IPS-15b (cell line): ENCODE measurements around the gene CEP57L1.

ENCODE experiments used
- H3K27me3 ChIP-seq: one replicate; pipeline ENCODE4 v1.6.1; 2013; ENCODE audit warnings: low read length; ENCODE audit not compliant: control insufficient read depth, insufficient read depth
- H3K36me3 ChIP-seq: one replicate; pipeline ENCODE4 v1.6.1; 2013; ENCODE audit warnings: low read length; ENCODE audit not compliant: control insufficient read depth, insufficient read depth
- H3K4me1 ChIP-seq: one replicate; pipeline ENCODE4 v1.6.1; 2013; ENCODE audit warnings: mild to moderate bottlenecking, low read length; ENCODE audit not compliant: control insufficient read depth, insufficient read depth
- H3K4me3 ChIP-seq: one replicate; pipeline ENCODE4 v1.5.1; 2013; ENCODE audit warnings: low read depth, low read length
- H3K9ac ChIP-seq: one replicate; pipeline ENCODE4 v1.6.1; 2013; ENCODE audit warnings: low read depth, mild to moderate bottlenecking, low read length
- H3K9me3 ChIP-seq: one replicate; pipeline ENCODE4 v1.6.1; 2013; ENCODE audit warnings: mild to moderate bottlenecking, low read length; ENCODE audit not compliant: control insufficient read depth, insufficient read depth

The CEP57L1 gene

GRCh38 chr6:109058620-109059019, 36.7 kb upstream of the CEP57L1 start:
- H3K4me1 ChIP-seq: peaks cover 6% of the 10 kb centered on the region
- no peaks in the 10 kb centered on the region for H3K9me3 ChIP-seq
- no peaks in the 10 kb centered on the region for H3K27me3 ChIP-seq
- H3K4me3 ChIP-seq: no peak overlapping the region
- H3K9ac ChIP-seq: no peak overlapping the region
- H3K36me3 ChIP-seq: no peaks in the 10 kb centered on the region

- H3K36me3 ChIP-seq: no peaks in the 10 kb centered on the region
- H3K27me3 ChIP-seq: no peaks in the 10 kb centered on the region
- H3K4me3 ChIP-seq: no peak overlapping the region
- H3K9me3 ChIP-seq: no peaks in the 10 kb centered on the region
- H3K9ac ChIP-seq: no peak overlapping the region
- peaks cover 6% of the 10 kb centered on the region for H3K4me1 ChIP-seq
Observed at GRCh38 chr6:109059153-109059552, 36.2 kb upstream of the CEP57L1 start.

DNA sequence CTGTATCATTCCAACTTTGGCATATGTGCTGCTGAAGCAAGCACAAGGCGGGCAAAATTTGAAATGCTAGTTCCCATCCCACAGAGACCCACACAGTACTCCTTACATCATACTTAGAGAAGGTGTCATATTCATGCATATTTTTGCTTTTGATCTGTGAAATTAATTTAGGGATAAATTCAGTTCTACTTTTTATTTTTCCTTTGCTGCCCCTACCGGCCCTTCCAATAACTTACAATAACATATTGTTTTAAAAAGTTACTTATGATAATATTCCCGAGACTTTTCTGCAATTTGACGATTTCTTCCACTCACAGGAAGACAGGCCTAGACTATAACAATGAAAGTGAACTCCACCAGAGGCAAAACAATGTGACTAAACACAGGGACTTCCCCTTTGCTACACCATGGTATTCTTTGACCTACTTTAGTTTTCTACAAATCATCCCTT, 35.7 kb upstream of the CEP57L1 start:
- Histone ChIP-seq H3K9ac (no peak overlapping the region), H3K4me3 (no peak overlapping the region), H3K27me3 (no peaks in the 10 kb centered on the region)

GRCh38 chr6:109060571-109060970, 34.7 kb upstream of the CEP57L1 start:
- no peaks in the 10 kb centered on the region for H3K36me3 ChIP-seq
- H3K9me3 ChIP-seq: no peaks in the 10 kb centered on the region
- no peaks in the 10 kb centered on the region for H3K27me3 ChIP-seq
- H3K4me3 ChIP-seq: no peak overlapping the region
- no peak overlapping the region for H3K9ac ChIP-seq
- H3K4me1 ChIP-seq: peaks cover 6% of the 10 kb centered on the region

More for the DNA sequence above, 35.7 kb upstream of the CEP57L1 start:
- Histone ChIP-seq H3K4me1 (peaks cover 6% of the 10 kb centered on the region), H3K36me3 (no peaks in the 10 kb centered on the region), H3K9me3 (no peaks in the 10 kb centered on the region)

DNA sequence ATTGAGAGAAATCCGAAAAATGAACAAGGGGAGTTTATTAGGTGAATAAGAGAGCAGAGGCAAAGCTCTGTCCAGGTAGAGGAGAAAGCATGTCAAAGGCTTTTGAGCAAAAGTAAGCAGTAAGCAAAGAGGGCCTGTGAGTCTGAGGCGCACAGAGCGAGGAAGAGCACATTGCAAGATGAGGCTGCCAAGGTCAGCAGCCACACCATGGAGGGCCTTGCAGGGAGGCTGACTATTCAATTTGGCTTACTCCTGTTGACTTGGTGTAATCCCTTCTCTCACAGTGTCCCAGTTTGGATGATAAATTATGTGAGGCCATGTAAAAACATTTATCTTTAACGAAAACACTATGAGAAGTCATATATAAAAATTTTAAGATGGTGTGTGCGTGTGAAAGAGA, 33.1 kb upstream of the CEP57L1 start:
- Histone ChIP-seq H3K36me3 (no peaks in the 10 kb centered on the region), H3K4me3 (no peak overlapping the region), H3K9ac (no peak overlapping the region), H3K27me3 (no peaks in the 10 kb centered on the region), H3K9me3 (no peaks in the 10 kb centered on the region), H3K4me1 (peaks cover 6% of the 10 kb centered on the region)

GRCh38 chr6:109062767-109063352, 32.4 kb upstream of the CEP57L1 start:
- no peaks in the 10 kb centered on the region for H3K27me3 ChIP-seq
- no peaks in the 10 kb centered on the region for H3K36me3 ChIP-seq
- no peaks in the 10 kb centered on the region for H3K9me3 ChIP-seq
- H3K9ac ChIP-seq: no peak overlapping the region
- H3K4me3 ChIP-seq: no peak overlapping the region
- peaks cover 6% of the 10 kb centered on the region for H3K4me1 ChIP-seq

- no peak overlapping the region for H3K4me3 ChIP-seq
- no peak overlapping the region for H3K9ac ChIP-seq
- H3K27me3 ChIP-seq: no peaks in the 10 kb centered on the region
- H3K9me3 ChIP-seq: no peaks in the 10 kb centered on the region
- H3K4me1 ChIP-seq: peaks cover 3% of the 10 kb centered on the region
- H3K36me3 ChIP-seq: no peaks in the 10 kb centered on the region
Observed at GRCh38 chr6:109069746-109070145, 25.6 kb upstream of the CEP57L1 start.

DNA sequence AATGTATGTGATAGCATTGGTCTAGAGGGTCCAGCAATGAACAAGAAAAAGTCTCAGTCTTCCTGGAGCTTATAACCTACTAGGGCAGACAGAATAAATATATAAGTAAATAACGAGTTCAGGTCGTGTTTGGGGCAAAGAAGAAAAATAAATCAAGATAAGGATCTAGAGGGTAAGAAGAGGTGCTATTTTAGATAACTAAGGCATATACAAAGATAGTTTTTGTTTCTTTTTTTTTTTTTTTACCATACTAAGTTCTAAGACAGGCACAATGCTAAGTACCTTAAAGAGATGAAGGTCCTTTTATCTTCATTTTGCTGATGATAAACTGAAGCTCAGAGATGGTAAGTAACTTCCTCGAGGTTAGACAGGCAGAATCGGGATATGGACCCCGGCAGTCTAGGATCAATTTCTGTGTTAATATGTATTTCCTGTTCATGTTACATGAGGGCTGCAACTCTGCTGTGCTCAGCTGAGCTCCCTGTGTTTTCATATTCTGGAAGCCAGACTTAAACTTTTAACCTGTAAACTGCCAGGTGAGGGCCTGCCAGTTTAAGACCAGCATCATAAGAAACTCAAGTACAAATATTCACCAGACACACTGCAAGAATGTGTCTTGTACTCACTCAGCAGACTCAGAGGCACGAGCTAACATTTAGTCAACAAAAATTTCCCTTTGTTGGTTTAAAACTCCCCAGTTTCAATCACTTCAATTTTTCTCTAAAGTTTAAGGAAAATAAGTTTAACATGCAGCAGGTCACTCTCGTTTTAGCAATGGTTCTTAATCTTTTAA, 24.0 kb upstream of the CEP57L1 start:
- no peaks in the 10 kb centered on the region for H3K36me3 ChIP-seq
- H3K9me3 ChIP-seq: no peaks in the 10 kb centered on the region
- no peak overlapping the region for H3K9ac ChIP-seq
- peaks cover 3% of the 10 kb centered on the region for H3K4me1 ChIP-seq
- no peaks in the 10 kb centered on the region for H3K27me3 ChIP-seq
- H3K4me3 ChIP-seq: no peak overlapping the region

DNA sequence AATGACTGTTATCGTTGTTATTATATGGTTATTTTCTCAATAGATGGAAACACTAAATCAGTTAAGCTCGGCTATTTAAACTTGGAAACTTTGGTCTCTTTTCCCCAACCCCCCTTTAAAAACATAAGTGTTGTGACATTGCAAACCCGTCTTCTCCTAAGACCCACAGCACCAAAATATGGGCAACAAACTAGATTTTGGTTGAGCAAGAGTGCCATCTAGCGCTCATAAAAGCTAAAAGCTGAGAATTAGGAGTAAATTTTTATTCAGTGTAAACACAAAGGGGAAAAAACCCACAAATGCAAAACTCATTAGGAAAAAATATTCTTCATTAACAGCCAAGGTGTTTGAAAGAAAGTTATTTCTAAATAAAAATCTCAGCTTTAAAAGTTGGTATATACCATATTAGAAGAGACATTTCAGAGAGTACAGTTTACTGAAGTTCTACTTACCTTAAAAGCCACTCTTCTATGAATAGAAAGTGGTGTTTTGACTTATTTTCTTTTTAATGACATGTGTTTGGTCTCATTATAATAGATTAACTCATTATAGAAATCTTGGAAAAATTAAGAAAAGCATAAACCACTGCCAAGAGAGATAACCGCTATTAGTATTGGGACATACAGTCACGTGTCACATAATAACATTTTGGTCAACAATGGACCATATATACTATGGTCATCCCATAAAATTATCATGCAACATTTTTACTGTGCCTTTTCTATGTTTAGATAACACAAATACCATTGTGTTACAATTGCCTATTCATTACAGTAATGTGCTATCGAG, 21.8 kb upstream of the CEP57L1 start:
- Histone ChIP-seq H3K4me1 (peaks cover 3% of the 10 kb centered on the region), H3K9ac (no peak overlapping the region), H3K27me3 (no peaks in the 10 kb centered on the region), H3K36me3 (no peaks in the 10 kb centered on the region), H3K9me3 (no peaks in the 10 kb centered on the region), H3K4me3 (no peak overlapping the region)

DNA sequence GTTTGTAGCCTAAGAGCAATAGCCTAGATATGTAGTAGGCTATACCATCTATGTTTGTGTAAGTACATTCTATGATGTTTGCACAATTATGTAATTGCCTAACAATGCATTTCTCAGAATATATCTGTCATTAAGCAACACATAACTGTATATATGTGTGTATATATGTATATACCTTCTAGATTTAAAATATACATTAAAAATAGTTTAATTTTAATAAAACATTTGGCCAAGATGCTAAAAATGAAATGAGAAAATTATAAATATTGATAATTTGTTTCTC, 21.2 kb upstream of the CEP57L1 start:
- no peak overlapping the region for H3K4me3 ChIP-seq
- no peaks in the 10 kb centered on the region for H3K9me3 ChIP-seq
- H3K9ac ChIP-seq: no peak overlapping the region
- H3K4me1 ChIP-seq: peaks cover 3% of the 10 kb centered on the region
- H3K27me3 ChIP-seq: no peaks in the 10 kb centered on the region
- no peaks in the 10 kb centered on the region for H3K36me3 ChIP-seq

GRCh38 chr6:109075934-109076333, 19.4 kb upstream of the CEP57L1 start:
- no peak overlapping the region for H3K9ac ChIP-seq
- H3K27me3 ChIP-seq: no peaks in the 10 kb centered on the region
- peaks cover 3% of the 10 kb centered on the region for H3K4me1 ChIP-seq
- H3K36me3 ChIP-seq: no peaks in the 10 kb centered on the region
- H3K9me3 ChIP-seq: no peaks in the 10 kb centered on the region
- no peak overlapping the region for H3K4me3 ChIP-seq

GRCh38 chr6:109076377-109076776, 18.9 kb upstream of the CEP57L1 start:
- no peaks in the 10 kb centered on the region for H3K36me3 ChIP-seq
- no peaks in the 10 kb centered on the region for H3K27me3 ChIP-seq
- no peaks in the 10 kb centered on the region for H3K9me3 ChIP-seq
- H3K9ac ChIP-seq: no peak overlapping the region
- no peak overlapping the region for H3K4me3 ChIP-seq
- peaks cover 3% of the 10 kb centered on the region for H3K4me1 ChIP-seq
